Measurements from ENCODE around the gene KAT6B. TPM values are rescaled to one million over a fixed set of nuclear protein-coding genes. Genes with fewer than 3 reads are reported as not detected.

KAT6B gene
- total and polyA plus RNA-seq, 10 of the 15 experiments (the other 5 are each of a cell fraction or from before 2014, with no cell fraction given): 2.7 to 22.6 (median 15.7) TPM

- TF ChIP-seq ELK1 (IDR thresholded peaks at IDR 0.05; ENCODE audit: low read depth, low read length) (no peak), NR2C1 (IDR thresholded peaks at IDR 0.05) (no peak), CUX1 (IDR thresholded peaks at IDR 0.05; ENCODE audit: insufficient replicate concordance, low read depth, low read length) (no peak), EED (IDR thresholded peaks at IDR 0.05; ENCODE audit: low read depth) (no peak), EGR1 (IDR thresholded peaks at IDR 0.05; ENCODE audit: borderline replicate concordance in 1 of 2, low read depth in 2 of 2, low read length in 2 of 2) (no peak), SMAD5 (IDR thresholded peaks at IDR 0.05; ENCODE audit: low read depth) (no peak)
Measured at GRCh38 chr10:74863551-74863950, 37.2 kb downstream of the KAT6B start (continued).
